Uterus (tissue), 2 donors: ENCODE measurements around the gene SLIT3.

Experiments used
- CTCF ChIP-seq, 4 experiments: fragments of 200-600 bp in 2 of 4; fragments of 450-650 bp in 2 of 4; sonication (generic) in 2 of 4; IDR thresholded peaks; one replicate each; pipeline ENCODE4 v1.5.1; 2016 to 2019; ENCODE audit warnings: antibody characterized with exemption in 4 of 4, mild to moderate bottlenecking in 2 of 4, moderate library complexity in 1 of 4
- POLR2A ChIP-seq, 2 donors: fragments of 450-650 bp; IDR thresholded peaks; one replicate each; pipeline ENCODE4 v1.6.1; 2016; ENCODE audit warnings: antibody characterized with exemption in 2 of 2, mild to moderate bottlenecking in 1 of 2, moderate library complexity in 1 of 2

GRCh38 chr5:169295306-169295705 lies 5.6 kb downstream of the SLIT3 start:
- TF ChIP-seq CTCF (IDR thresholded peaks at IDR 0.05) (no peak), POLR2A (IDR thresholded peaks at IDR 0.05) (no peak)
